Measurements from ENCODE around the gene DCAF11. TPM values are rescaled to one million over a fixed set of nuclear protein-coding genes. Genes with fewer than 3 reads are reported as not detected.

Gene DCAF11
- total and polyA plus RNA-seq, 4 experiments from 2014 or later, result 71.5 to 93.4 (median 75.4) TPM

GRCh38 chr14:24143511-24143910 is 28.9 kb downstream of the DCAF11 start:
- intact Hi-C loops (cut with micrococcal nuclease), result loop anchor here (10.0 kb wide), 1 partner anchor 49 kb away; the partner anchor contains the start of gene PCK2
- peaks cover 34 to 94% (median 54%) of the 10 kb centered on the region in 4 donors for H3K4me1 Mint-ChIP-seq
- no peaks in the 10 kb centered on the region for H3K27me3 ChIP-seq (ENCODE audit: insufficient read depth, low read length)
- peak overlapping the region in 5 of 8 donors; percentile 28 to 48 (median 32) for H3K4me3 Mint-ChIP-seq
- H3K9me3 Mint-ChIP-seq, result no peaks in the 10 kb centered on the region
- no peaks in the 10 kb centered on the region for H3K27me3 Mint-ChIP-seq
- ChIA-PET CTCF (ENCODE audit: partially characterized antibody) (interaction anchor here (0.8 to 5.7 kb wide), 2 partner anchors 18 to 34 kb away, joined by 4 to 36 read pairs; partner anchors contain the start of gene IRF9), POLR2A (ENCODE audit: partially characterized antibody) (interaction anchor here (1.0 to 9.5 kb wide), 7 partner anchors 6 to 287 kb away, joined by 3 to 162 read pairs (median 5); partner anchors contain the start of genes IRF9, MDP1, PSME1 and TM9SF1)
- H3K36me3 Mint-ChIP-seq, result peaks cover 22 to 67% of the 10 kb centered on the region in 2 donors
- peaks cover 35% of the 10 kb centered on the region for H3K36me3 ChIP-seq (ENCODE audit: insufficient read depth, low read length)
- no peak overlapping the region for H3K27ac ChIP-seq (ENCODE audit: low read depth, low read length)
- DNase-seq, result no peak
- H3K4me1 ChIP-seq (ENCODE audit: insufficient read depth, low read length), result peaks cover 61% of the 10 kb centered on the region
- no peaks in the 10 kb centered on the region for H3K9me3 ChIP-seq (ENCODE audit: control insufficient read depth in 1 of 2, low read length in 2 of 2)
- H3K27ac Mint-ChIP-seq, result peak overlapping the region in 5 of 7 donors; percentile 37 to 94 (median 72)
- no peak overlapping the region for H3K4me3 ChIP-seq (ENCODE audit: low read length in 2 of 2)

GRCh38 chr14:24144451-24144850 is 29.9 kb downstream of the DCAF11 start:
- peaks cover 37 to 94% (median 54%) of the 10 kb centered on the region in 4 donors for H3K4me1 Mint-ChIP-seq
- H3K4me3 Mint-ChIP-seq, result peak overlapping the region in 7 of 8 donors; percentile 6 to 63 (median 33)
- Histone ChIP-seq H3K9me3 (ENCODE audit: control insufficient read depth in 1 of 2, low read length in 2 of 2) (no peaks in the 10 kb centered on the region), H3K4me1 (ENCODE audit: insufficient read depth, low read length) (peaks cover 61% of the 10 kb centered on the region), H3K36me3 (ENCODE audit: insufficient read depth, low read length) (peaks cover 35% of the 10 kb centered on the region), H3K27me3 (ENCODE audit: insufficient read depth, low read length) (no peaks in the 10 kb centered on the region), H3K27ac (ENCODE audit: low read depth, low read length) (peak overlapping the region; percentile 92), H3K4me3 (ENCODE audit: low read length in 2 of 2) (no peak overlapping the region)
- ChIA-PET POLR2A (ENCODE audit: partially characterized antibody) (interaction anchor here (0.7 to 9.5 kb wide), 7 partner anchors 7 to 286 kb away, joined by 3 to 162 read pairs (median 5); partner anchors contain the start of genes DCAF11, IRF9, MDP1 and NRL), CTCF (ENCODE audit: partially characterized antibody) (interaction anchor here (1.1 to 8.5 kb wide), 3 partner anchors 16 to 87 kb away, joined by 3 to 110 read pairs (median 36); partner anchors contain the start of gene IRF9)
- peak overlapping the region in 5 of 7 donors; percentile 51 to 98 (median 73) for H3K27ac Mint-ChIP-seq
- peaks cover 19 to 61% of the 10 kb centered on the region in 2 donors for H3K36me3 Mint-ChIP-seq
- no peak for DNase-seq
- intact Hi-C loops (cut with micrococcal nuclease), result loop anchor here (10.0 kb wide), 1 partner anchor 50 kb away; the partner anchor contains the start of gene PCK2
- no peaks in the 10 kb centered on the region for H3K9me3 Mint-ChIP-seq
- no peaks in the 10 kb centered on the region for H3K27me3 Mint-ChIP-seq

- no peak for DNase-seq
- POLR2A ChIA-PET (ENCODE audit: partially characterized antibody), result interaction anchor here (0.6 to 9.5 kb wide), 12 partner anchors 8 to 285 kb away, joined by 3 to 162 read pairs (median 24); partner anchors contain the start of genes CBLN3, CHMP4A, DCAF11 and IPO4
- Histone ChIP-seq H3K36me3 (ENCODE audit: insufficient read depth, low read length) (peaks cover 40% of the 10 kb centered on the region), H3K27ac (ENCODE audit: low read depth, low read length) (peak overlapping the region; percentile 92), H3K9me3 (ENCODE audit: control insufficient read depth in 1 of 2, low read length in 2 of 2) (no peaks in the 10 kb centered on the region), H3K4me1 (ENCODE audit: insufficient read depth, low read length) (peaks cover 64% of the 10 kb centered on the region), H3K4me3 (ENCODE audit: low read length in 2 of 2) (peak overlapping the region; percentile 85 to 99), H3K27me3 (ENCODE audit: insufficient read depth, low read length) (no peaks in the 10 kb centered on the region)
- H3K27me3 Mint-ChIP-seq, result no peaks in the 10 kb centered on the region
- peaks cover 18 to 62% of the 10 kb centered on the region in 2 donors for H3K36me3 Mint-ChIP-seq
- H3K27ac Mint-ChIP-seq, result peak overlapping the region in 6 of 7 donors; percentile 17 to 99 (median 98)
- no peaks in the 10 kb centered on the region for H3K9me3 Mint-ChIP-seq
- CTCF ChIA-PET (ENCODE audit: partially characterized antibody), result interaction anchor here (1.0 to 8.5 kb wide), 6 partner anchors 8 to 163 kb away, joined by 3 to 110 read pairs (median 16); partner anchors contain the start of genes CIDEB, IRF9, PSME1 and TINF2
- peaks cover 35 to 91% (median 54%) of the 10 kb centered on the region in 4 donors for H3K4me1 Mint-ChIP-seq
- peak overlapping the region; percentile 12 to 100 (median 98) for H3K4me3 Mint-ChIP-seq
- intact Hi-C loops (cut with micrococcal nuclease), result loop anchor here (10.0 kb wide), 1 partner anchor 50 kb away; the partner anchor contains the start of gene PCK2
Measured at GRCh38 chr14:24145219-24145618, 30.6 kb downstream of the DCAF11 start.

- DNase-seq, result no peak
- Mint-ChIP-seq H3K4me3 (peak overlapping the region; percentile 97 to 100 (median 98)), H3K36me3 (peaks cover 24 to 65% of the 10 kb centered on the region in 2 donors), H3K27ac (peak overlapping the region; percentile 95 to 99 (median 98)), H3K27me3 (no peaks in the 10 kb centered on the region), H3K9me3 (no peaks in the 10 kb centered on the region), H3K4me1 (peaks cover 35 to 91% (median 55%) of the 10 kb centered on the region in 4 donors)
- Histone ChIP-seq H3K36me3 (ENCODE audit: insufficient read depth, low read length) (peaks cover 47% of the 10 kb centered on the region), H3K27ac (ENCODE audit: low read depth, low read length) (peak overlapping the region; percentile 92), H3K4me1 (ENCODE audit: insufficient read depth, low read length) (peaks cover 67% of the 10 kb centered on the region), H3K27me3 (ENCODE audit: insufficient read depth, low read length) (no peaks in the 10 kb centered on the region), H3K4me3 (ENCODE audit: low read length in 2 of 2) (peak overlapping the region; percentile 85 to 99), H3K9me3 (ENCODE audit: control insufficient read depth in 1 of 2, low read length in 2 of 2) (no peaks in the 10 kb centered on the region)
- intact Hi-C loops (cut with micrococcal nuclease), result loop anchor here (2.0 to 10.0 kb wide), 4 partner anchors 51 to 677 kb away; partner anchors contain the start of genes CHMP4A, NGDN, PCK2 and TINF2
- ChIA-PET POLR2A (ENCODE audit: partially characterized antibody) (interaction anchor here (0.6 to 9.5 kb wide), 27 partner anchors 9 to 1051 kb away, joined by 3 to 162 read pairs (median 10); partner anchors contain the start of genes ACIN1, C14orf119, CBLN3 and CHMP4A), CTCF (ENCODE audit: partially characterized antibody) (interaction anchor here (1.0 to 8.5 kb wide), 13 partner anchors 9 to 285 kb away, joined by 3 to 110 read pairs (median 5); partner anchors contain the start of genes CIDEB, DCAF11, IRF9 and MDP1)
Measured at GRCh38 chr14:24145690-24146452, 31.3 kb downstream of the DCAF11 start.

GRCh38 chr14:24146453-24146977 is 31.9 kb downstream of the DCAF11 start, which contains the start of gene PSME2:
PSME2 (minus strand) TSS chr14:24146610; CDS start chr14:24146581, 29 bp downstream.
- Mint-ChIP-seq H3K36me3 (peaks cover 27 to 65% of the 10 kb centered on the region in 2 donors), H3K4me1 (peaks cover 35 to 87% (median 56%) of the 10 kb centered on the region in 4 donors), H3K9me3 (no peaks in the 10 kb centered on the region), H3K27ac (peak within 1 kb of the TSS; percentile 95 to 99 (median 98)), H3K4me3 (peak within 1 kb of the TSS; percentile 97 to 100 (median 98)), H3K27me3 (no peaks in the 10 kb centered on the region)
- no peaks in the 10 kb centered on the region for H3K9me3 ChIP-seq (ENCODE audit: control insufficient read depth in 1 of 2, low read length in 2 of 2)
- peaks cover 67% of the 10 kb centered on the region for H3K4me1 ChIP-seq (ENCODE audit: insufficient read depth, low read length)
- ChIA-PET CTCF (ENCODE audit: partially characterized antibody) (interaction anchor here (1.3 to 8.5 kb wide), 12 partner anchors 9 to 285 kb away, joined by 3 to 110 read pairs (median 6); partner anchors contain the start of genes CIDEB, DCAF11, IRF9 and MDP1), POLR2A (ENCODE audit: partially characterized antibody) (interaction anchor here (0.6 to 9.5 kb wide), 32 partner anchors 9 to 1276 kb away, joined by 3 to 162 read pairs (median 5); partner anchors contain the start of genes ACIN1, C14orf119, CARMIL3 and CBLN3)
- H3K27me3 ChIP-seq (ENCODE audit: insufficient read depth, low read length), result no peaks in the 10 kb centered on the region
- peaks cover 53% of the 10 kb centered on the region for H3K36me3 ChIP-seq (ENCODE audit: insufficient read depth, low read length)
- H3K4me3 ChIP-seq (ENCODE audit: low read length in 2 of 2), result peak within 1 kb of the TSS; percentile 85 to 99
- peak within 1 kb of the TSS; percentile 92 for H3K27ac ChIP-seq (ENCODE audit: low read depth, low read length)
- intact Hi-C loops (cut with micrococcal nuclease), result loop anchor here (2.0 to 10.0 kb wide), 4 partner anchors 52 to 678 kb away; partner anchors contain the start of genes CHMP4A, NGDN, PCK2 and TINF2
- peak; percentile 81 to 92 (median 84) for DNase-seq

Data from CD4-positive, alpha-beta memory T cell (primary cell).